ENCODE results near the gene DIS3L2.
"Not testable (repeated sequence)": the region's sequence is repeated elsewhere in the genome, so short reads cannot be mapped to it uniquely, and the experiment has no call there.

DIS3L2 gene

GRCh38 chr2:232018181-232018580 lies 56.7 kb downstream of the DIS3L2 start:
- DNase-seq, result no peak

- DNase-seq, result no peak
Observed at GRCh38 chr2:232022718-232023117, 61.2 kb downstream of the DIS3L2 start.

- DNase-seq, result no peak
Observed at GRCh38 chr2:232023426-232023825, 61.9 kb downstream of the DIS3L2 start.

GRCh38 chr2:232024457-232024856 lies 62.9 kb downstream of the DIS3L2 start:
- DNase-seq, result no peak

GRCh38 chr2:232026910-232027309 lies 65.4 kb downstream of the DIS3L2 start:
- no peak for DNase-seq

- no peak for DNase-seq
Observed at GRCh38 chr2:232027530-232027929, 66.0 kb downstream of the DIS3L2 start.

- no peak for DNase-seq
Observed at GRCh38 chr2:232028071-232028470, 66.6 kb downstream of the DIS3L2 start.

GRCh38 chr2:232028631-232029030 lies 67.1 kb downstream of the DIS3L2 start:
- no peak for DNase-seq

GRCh38 chr2:232029346-232029745 lies 67.8 kb downstream of the DIS3L2 start:
- DNase-seq, result no peak

- no peak for DNase-seq
Observed at GRCh38 chr2:232030229-232030628, 68.7 kb downstream of the DIS3L2 start.

GRCh38 chr2:232035292-232035691 lies 73.8 kb downstream of the DIS3L2 start:
- DNase-seq, result not testable (repeated sequence)

GRCh38 chr2:232036876-232037275 lies 75.4 kb downstream of the DIS3L2 start:
- DNase-seq, result not testable (repeated sequence)

- no peak for DNase-seq
Observed at GRCh38 chr2:232038251-232038880, 76.9 kb downstream of the DIS3L2 start.

GRCh38 chr2:232038881-232039485 lies 77.5 kb downstream of the DIS3L2 start:
- DNase-seq, result no peak

GRCh38 chr2:232042911-232043574 lies 81.5 kb downstream of the DIS3L2 start:
- no peak for DNase-seq

GRCh38 chr2:232043966-232044365 lies 82.5 kb downstream of the DIS3L2 start:
- no peak for DNase-seq

- no peak for DNase-seq
Observed at GRCh38 chr2:232049350-232049749, 87.8 kb downstream of the DIS3L2 start.

GRCh38 chr2:232052591-232052990 lies 91.1 kb downstream of the DIS3L2 start:
- no peak for DNase-seq

GRCh38 chr2:232053777-232054176 lies 92.3 kb downstream of the DIS3L2 start:
- DNase-seq, result no peak

GRCh38 chr2:232058063-232058877 lies 96.8 kb downstream of the DIS3L2 start:
- DNase-seq, result no peak

- no peak for DNase-seq
Observed at GRCh38 chr2:232058931-232059330, 97.4 kb downstream of the DIS3L2 start.

GRCh38 chr2:232061265-232061664 lies 99.8 kb downstream of the DIS3L2 start:
- no peak for DNase-seq

GRCh38 chr2:232073026-232073425 lies 111.5 kb downstream of the DIS3L2 start:
- no peak for DNase-seq

GRCh38 chr2:232073699-232074098 lies 112.2 kb downstream of the DIS3L2 start:
- DNase-seq, result no peak
